GM18498 (cell line): ENCODE measurements around the gene ZNF576.
"Not testable (repeated sequence)": the region's sequence is repeated elsewhere in the genome, so short reads cannot be mapped to it uniquely, and the experiment has no call there.

ENCODE experiments used
- ATAC-seq: cut with Tn5 transposase; IDR thresholded peaks from one replicate; pipeline ENCODE4 v1.9.1; 2021; ENCODE audit warnings: mild to moderate bottlenecking, moderate library complexity; ENCODE audit not compliant: unreplicated experiment

Gene ZNF576

DNA sequence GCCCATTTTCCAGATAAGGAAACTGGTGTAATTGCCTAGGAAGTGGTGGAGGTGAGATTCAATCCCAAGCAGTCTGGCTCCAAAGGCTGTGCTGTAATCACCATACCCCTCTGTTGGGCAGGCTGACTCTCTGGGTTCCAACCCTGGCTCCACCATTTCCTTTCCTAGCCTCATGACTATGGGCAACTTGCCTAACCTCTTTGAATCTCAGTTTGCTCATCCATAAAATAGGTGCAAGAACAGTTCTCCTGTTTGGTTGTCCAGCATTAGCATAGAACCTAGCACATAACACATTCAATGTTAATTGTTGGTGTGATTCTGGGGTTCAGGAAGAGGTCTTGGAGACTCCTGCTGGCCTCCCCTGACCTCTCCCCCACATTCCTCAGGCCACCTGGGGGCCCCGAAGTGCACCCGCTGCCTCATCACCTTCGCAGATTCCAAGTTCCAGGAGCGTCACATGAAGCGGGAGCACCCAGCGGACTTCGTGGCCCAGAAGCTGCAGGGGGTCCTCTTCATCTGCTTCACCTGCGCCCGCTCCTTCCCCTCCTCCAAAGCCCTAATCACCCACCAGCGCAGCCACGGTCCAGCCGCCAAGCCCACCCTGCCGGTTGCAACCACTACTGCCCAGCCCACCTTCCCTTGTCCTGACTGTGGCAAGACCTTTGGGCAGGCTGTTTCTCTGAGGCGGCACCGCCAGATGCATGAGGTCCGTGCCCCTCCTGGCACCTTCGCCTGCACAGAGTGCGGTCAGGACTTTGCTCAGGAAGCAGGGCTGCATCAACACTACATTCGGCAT lies 2.2 kb downstream of the ZNF576 start:
- ATAC-seq = no peak

DNA sequence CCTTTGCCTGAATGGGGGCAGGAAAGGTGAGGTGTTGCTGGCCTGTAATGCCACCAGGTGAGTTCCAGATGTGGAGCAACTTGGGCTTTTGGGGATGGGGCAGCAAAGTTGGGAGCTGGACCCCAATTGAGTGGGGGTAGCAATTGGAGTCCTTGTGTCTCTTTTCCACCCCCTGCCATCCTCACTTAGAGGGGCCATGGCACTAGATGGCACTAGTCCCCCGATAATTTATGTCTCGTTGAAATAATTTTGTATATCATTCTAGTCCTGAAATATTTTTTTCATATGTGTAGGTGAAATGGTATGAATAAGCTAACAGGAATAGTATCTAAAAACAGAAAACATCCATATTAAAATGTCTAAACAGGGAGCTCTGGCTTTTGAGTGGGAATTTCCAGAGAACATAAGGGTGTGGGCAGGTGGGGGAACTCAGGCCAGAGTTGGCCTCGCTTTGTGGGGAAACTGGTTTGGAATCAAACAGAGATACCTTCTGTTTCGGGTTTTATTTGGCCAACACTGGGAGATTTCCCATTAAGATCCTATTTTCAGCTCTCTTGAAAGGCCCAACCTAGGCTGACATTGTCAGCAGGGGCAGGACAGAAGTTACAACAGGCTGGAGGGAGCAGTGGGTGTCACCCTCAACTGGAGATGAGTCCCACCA lies 3.4 kb downstream of the ZNF576 start:
- no peak for ATAC-seq

DNA sequence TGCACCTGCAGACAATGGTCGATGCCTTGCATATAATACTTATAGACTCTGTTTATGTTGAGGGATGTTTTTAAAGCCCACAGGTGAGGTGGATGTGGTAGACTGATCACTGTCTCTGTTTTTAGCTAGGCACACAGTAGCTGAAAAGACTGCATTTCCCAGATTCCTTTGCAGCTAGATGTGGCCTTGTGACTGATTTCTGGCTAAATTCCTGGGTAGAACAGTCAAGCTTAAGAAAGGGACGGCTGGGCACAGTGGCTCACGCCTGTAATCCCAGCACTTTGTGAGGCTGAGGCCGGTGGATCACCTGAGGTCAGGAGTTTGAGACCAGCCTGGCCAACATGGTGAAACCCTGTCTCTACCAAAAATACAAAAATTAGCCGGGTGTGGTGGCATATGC lies 3.9 kb downstream of the ZNF576 start:
- not testable (repeated sequence) for ATAC-seq

DNA sequence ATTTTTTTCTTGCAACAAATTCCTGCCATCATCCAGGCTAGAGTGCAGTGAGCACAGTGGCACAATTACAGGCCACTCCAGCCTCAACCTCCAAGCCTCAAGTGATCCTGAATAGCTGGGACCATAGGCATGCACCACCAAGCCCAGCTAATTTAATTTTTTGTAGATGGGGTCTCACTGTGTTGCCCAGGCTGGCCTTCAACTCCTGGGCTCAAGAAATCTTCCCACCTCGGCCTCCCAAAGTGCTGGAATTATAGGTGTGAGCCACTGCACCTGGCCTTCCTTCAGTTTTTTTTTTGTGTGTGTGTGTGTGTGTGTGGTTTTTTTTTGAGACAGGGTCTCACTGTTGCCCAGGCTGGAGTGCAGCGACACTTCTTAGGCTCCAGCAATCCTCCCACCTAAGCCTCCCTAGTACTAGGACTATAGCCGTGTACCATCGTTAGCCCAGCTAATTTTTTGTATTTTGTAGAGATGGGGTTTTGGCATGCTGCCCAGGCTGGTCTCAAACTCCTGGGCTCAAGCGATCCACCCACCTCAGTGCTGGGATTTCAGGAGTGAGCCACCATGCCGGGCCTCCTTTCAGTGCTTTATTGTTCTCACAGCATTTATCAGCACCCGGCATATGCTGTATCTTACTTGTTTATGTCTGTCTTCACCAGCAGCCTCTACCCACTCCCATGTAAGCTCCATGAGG lies 9.6 kb downstream of the ZNF576 start:
- no peak for ATAC-seq

DNA sequence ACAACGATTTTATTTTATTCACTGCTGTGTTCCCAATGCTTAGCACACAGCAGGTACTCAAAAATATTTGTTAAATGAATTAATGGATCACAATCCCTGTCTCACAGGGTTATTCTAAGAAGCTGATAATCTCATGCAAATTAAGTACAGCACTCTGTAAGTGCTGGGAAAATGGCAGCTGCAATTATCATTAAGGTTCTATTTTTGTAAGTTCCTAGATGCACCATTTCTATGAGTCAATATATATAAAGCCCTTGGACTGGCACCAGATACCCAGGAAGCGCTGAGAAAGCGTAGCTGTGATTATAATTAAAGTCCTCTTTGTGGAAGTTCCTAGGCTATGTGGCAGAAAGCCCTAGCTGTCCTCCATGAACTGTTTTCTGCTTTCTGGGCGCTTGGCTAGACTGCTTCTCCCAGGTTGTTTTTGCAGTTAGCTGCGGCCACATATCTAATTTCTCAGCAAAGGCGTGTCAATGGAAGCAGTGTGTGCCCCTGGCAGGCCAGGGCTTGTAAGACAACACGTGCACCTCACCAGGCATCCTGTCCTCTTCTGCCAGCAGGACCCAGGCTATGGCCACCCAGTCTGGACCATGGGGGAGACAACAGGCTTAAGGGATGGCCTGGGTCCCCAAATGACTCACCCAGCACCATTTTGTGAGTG lies 10.3 kb downstream of the ZNF576 start:
- ATAC-seq = no peak

DNA sequence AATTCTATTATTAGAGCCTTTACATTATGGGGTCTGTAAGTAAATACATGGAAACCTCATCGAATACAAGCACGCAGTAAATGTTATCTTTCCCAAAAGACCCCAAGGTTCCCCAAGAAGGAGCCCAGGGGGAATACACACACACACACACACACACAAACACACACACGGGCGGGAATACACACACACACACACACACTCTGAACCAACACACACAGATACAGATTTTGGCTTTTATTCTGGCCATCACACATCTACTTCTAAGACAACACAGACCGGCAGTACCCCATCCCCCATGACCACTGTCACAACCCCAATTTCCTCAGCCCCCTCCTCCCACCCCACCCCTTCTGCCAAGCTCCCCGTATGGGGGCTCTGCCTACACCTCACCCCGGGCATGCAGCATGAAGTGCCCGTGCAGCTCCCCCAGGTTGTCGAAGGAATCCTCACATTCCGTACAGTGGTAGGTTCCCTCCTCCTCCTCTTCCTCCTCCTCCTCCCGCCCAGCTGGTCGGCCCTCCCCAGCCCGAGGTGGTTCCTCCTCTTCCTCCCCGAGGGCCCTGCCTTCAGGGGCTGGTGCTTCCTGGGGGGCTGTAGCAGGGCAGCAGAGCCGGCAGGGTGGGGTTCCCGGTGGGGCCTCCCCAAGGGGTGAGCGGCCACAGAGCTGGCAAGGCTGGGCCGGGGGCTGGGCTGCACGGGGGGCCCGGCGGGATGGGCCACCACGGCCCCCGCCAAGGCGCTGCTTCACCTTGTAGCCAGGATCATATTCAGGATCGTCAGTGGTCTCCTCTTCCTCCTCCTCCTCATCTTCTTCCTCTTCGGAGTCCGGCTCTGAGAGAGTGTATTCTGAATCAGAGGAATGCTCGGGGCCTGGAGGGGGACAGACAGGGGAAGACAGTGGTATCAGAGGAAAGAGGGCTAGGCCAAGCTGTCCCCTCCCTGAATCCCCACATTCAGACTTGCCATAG lies 11.1 kb downstream of the ZNF576 start:
- no peak for ATAC-seq

DNA sequence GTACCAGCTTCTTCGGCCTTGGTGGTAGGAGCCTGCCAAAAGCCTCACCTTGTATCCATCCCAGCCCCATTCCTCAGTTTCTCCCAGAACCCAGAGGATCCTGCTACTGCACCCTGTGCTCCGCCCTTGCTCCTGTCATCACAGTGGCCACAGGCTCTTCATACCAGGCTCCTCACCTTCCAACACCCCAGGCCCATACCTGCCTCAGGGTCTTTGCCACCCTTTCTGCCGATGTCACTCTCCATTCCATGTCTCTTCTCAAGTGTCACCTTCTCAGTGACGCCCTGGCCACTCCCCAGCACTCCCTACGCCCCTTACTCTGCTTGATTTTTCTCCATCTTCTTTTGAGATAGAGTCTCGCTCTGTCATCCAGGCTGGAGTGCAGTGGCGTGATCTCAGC lies 13.5 kb downstream of the ZNF576 start:
- ATAC-seq = no peak

DNA sequence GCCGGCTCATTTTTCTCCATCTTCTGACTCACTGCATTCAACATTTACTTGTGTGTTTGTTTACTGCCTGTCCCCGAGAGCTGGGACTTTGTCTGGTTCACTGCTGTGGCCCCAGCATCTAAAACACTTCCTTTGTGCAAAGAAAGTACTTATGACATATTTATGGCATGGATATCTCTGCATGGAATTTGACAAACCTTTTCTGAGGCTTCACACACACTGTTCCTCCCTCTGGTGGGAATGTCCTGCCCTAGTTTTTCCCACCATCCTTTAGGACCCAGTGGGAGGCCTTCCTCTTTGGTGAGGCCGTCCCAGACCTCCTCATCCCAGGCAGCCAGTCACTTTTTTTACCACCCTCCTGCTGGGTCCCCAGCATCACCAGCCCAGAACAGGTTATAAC lies 14.1 kb downstream of the ZNF576 start:
- ATAC-seq = no peak

DNA sequence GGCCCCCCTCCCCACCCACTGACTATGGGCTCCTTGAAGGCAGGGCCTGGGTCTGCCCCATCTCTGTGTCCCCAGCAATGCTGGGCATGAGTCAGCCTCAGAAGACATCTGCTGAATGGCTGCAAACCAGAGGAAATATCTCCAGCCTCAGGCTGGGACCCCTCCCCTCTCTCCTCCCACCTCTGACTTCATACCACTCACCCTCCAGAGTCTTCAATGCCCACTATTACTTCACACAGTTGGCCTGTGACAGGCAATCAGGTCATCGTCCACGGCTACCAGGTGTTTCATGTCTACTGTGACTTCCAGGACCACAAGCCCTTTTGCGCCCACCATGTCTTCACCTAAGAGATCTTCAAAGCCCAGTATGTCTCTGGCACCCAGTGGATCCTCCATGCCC lies 15.4 kb downstream of the ZNF576 start, which contains the start of gene SRRM5:
SRRM5 (plus strand) TSS at position 301 of the 400 bp plus-strand sequence; CDS start at position 335, 34 bp downstream.
- no peak for ATAC-seq

DNA sequence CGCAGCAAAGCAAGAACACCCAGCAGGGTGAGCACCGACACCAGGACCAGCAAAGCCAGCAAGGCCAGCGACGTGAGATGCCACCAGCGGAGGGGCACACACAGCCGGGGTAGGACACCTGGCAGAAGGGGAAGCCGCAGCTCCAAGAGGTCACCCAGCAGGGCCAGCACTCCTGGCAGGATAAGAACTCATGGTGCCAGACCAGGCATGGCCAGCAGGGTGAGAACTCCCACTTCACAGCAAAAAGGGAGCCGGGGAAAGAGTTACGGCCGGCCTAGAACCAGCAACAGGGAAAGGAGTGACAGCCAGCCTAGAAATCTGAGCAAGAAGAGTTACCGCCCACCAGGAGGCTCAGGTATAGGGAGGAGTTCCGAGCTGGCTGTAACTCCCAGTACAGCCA lies 16.0 kb downstream of the ZNF576 start:
- no peak for ATAC-seq

DNA sequence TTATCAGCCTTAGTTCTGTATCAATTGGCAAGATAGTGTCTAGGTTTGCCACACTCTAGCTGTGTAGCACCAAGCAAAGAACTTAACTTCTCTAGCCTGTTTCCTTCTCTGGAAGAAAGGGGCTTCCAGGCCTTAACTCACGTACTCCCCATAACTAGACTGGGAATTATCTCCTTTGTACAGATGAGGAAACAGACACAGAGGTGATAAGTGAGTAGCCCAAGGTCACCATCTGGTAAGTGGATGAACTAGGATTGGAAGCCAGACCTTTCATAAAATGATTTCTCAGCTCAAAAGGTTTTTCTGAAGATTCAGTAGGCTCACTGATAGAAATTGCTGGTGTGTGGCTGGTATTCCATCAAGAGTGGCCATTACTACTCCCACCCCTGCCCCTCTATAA lies 19.9 kb downstream of the ZNF576 start:
- ATAC-seq = no peak

DNA sequence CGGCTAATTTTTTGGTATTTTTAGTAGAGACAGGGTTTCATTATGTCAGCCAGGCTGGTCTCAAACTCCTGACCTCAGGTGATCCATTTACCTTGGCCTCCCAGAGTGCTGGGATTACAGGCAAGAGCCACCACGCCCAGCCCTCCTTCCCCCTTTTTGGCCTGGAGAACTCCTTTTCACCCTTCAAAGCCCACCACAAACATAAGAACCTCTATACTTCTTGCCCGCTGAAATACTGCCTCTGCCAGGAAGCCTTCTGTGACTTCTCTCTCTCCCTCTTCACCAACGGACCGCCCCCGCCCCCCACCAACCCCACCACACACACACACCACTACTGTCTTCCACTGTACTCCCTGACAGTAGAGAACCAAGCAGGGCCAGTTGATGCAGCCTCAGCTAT lies 20.6 kb downstream of the ZNF576 start:
- ATAC-seq = no peak

DNA sequence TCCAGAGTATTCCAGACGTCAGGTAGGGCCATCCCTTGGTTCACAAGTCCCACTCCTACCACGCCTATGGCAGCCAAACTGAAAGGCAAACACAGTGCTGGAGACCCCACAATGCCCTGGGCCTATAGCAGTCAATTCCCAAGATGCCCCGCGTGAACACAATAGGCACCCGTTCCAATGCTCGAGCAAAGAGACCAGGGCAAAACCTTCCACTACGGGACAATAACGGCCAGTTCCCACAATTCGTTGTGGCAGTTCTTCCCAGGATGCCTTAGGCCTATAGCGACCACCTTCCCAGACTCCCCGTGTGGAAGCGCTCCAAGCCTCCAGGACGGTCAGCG lies 22.5 kb downstream of the ZNF576 start:
- ATAC-seq = peak; percentile 9

DNA sequence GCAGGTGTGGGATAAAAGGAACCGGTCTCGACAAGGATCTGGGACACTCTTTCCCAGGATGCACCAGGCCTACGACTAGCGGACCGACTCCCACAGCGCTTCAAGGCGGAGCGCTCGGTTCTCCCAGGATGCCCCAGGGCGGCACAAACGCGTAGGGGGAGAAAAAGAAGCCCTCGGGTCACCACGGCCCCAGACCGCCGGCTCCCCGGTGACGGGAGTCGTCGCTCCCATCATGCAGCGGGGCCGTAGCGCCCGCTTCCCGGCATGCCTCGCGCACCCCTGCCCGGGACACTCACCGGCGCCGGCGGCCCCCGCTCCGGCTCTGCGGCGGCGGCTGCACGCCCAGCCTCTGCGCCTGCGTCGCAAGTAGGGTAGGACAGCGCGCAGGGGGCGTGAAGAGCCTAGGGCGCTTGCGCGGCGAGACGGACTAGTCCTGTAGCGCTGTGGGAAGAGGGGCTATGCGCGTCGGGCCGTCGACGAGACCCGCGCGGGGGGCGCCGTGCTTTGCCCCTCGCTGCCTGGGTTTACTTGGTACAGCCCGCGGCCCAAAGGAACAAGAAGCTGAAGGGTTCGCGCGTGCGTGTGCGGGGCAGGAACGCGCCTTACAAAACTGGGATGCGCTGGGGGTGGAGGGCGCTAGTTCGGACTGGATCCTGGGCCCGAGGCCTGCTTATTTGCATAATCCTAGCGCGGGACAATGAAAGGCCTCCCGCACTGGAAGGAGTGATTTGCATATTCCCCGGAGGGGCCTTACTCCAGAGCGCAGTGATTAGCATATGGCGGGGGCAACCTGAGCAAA lies 23.1 kb downstream of the ZNF576 start, which contains the start of gene ZNF428:
ZNF428 (minus strand) TSS at position 368 of the 799 bp plus-strand sequence. CDS start 5,325 bp downstream, outside the sequence.
- ATAC-seq = peak; percentile 82

DNA sequence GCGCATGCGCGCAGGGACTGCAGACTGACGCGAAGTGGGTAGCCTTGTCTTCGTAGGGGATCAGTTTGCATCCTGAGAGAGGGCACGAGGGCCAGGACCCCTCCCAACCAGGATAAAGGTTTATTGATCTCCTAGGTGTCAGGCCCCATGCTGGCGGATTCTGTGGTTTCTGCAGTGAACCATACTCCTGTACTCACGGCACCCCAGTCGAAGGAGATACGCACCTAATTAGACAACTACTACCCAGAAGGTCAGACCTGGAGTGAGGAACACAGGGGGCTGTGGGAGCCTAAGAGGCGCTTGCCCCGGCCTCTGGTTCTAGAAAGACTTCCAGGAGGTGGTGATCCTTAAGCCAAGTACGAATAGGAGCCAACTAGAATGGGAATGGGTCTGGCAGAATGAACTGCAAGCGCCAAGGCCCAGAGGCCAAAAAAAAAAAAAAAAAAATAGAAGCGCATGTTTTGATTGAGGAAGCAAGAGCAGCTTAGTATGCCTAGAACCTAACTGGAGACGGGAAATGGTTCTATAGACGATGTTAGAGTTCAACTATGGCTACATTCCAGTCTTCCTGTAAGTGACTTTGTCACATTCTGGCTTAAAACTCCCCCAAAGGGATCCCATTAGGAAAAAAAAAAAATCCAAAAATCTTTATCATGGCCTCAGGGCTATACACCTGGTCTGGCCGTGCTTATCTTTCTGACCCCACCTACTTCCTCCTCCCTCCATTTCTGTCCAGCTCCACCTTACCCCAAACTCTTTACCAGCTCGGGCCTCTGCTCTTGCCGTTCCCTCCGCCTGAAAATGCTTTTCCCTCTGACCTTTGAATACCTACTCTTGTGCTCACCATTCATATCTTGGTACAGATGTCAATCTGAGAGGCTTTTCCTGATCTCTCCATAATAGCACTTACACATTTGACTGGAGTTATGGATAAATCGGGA lies 23.9 kb downstream of the ZNF576 start:
- no peak for ATAC-seq

DNA sequence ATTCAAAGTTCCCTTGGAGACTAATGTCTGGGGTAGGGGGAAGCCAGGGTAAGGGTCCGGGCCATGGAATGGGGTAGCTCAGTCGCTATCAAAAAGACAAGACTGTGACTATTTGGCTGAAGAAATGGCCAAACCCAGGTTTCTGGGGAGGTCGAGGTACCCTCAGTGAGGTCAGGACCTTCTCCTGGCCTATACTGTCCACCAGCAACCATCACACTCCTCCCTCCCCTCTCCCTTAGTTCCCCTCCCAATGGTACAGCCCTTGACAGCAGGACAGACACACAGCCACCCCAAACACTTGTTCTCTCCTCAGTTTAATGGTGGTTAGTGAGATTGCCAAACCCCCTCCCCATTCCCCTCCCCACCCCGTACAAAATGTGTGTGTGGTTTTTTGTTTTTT lies 25.7 kb downstream of the ZNF576 start:
- ATAC-seq = no peak

DNA sequence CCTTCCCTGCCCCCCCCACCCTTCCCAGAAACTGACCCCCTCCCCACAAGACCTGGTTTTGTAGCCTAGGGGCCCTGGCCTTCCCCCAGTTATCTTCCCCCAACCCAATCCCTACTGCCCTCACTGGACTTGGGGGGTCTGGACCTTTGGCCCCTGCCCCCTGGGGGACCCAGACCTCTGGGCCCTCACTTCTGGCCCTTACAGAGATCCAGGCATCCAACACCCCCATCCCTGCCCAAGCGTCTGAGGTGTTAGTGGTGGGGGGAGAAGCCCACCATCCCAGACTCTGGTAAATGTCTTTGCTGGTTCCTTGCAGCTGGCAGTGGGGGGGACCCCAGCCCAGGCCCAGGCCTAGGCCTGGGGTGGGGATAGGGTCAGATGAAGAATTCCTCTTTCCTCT lies 26.6 kb downstream of the ZNF576 start:
- ATAC-seq = no peak
